Glomerular visceral epithelial cell (primary cell): ENCODE results near the gene PDE6B.
"Not testable (repeated sequence)": the region's sequence is repeated elsewhere in the genome, so short reads cannot be mapped to it uniquely, and the experiment has no call there.

Experiments used
- DNase-seq: peaks from one replicate; pipeline ENCODE4 v3.0.0-alpha.2; 2016; ENCODE audit errors: extremely low spot score

PDE6B gene

DNA sequence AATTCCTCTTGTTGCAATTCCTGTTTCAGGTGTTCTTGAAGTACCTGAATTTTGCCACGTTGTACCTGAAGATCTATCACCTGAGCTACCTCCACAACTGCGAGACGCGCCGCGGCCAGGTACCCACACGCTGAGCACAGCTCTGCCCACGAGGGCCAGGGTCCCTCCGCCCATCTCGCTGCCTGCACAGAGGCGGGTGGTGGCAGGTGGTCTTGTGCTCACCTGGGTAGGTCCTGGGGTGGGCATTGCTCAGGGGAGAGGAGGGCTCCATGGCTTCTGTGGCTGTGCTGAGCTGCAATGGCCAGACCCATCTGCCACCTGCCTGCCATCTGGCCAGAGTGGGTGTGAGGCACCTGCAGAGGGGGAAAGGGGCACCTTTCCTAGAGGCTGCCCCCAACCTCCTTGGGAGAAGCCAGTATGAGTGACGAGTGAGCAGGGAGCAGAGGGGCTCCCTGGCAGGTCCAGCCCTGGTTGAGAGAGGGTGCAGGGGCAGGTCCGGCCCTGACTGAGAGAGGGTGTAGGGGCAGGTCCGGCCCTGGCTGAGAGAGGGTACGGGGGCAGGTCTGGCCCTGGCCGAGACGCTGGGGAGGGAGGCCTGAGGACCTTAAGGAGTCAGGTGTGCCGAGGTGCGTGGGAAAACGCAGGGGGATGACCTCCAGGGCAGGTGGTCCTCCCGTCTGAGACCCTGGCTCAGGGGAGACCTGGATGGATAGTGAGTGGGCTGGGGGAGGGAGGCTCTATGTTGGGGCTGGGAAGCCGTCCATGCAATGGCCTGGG, 10.7 kb downstream of the PDE6B start:
- no peak for DNase-seq

- no peak for DNase-seq
Measured at GRCh38 chr4:636628-637159, 11.3 kb downstream of the PDE6B start.

GRCh38 chr4:637536-638280, 12.3 kb downstream of the PDE6B start:
- no peak for DNase-seq

- DNase-seq, result not testable (repeated sequence)
Measured at GRCh38 chr4:642366-642765, 17.0 kb downstream of the PDE6B start.

DNA sequence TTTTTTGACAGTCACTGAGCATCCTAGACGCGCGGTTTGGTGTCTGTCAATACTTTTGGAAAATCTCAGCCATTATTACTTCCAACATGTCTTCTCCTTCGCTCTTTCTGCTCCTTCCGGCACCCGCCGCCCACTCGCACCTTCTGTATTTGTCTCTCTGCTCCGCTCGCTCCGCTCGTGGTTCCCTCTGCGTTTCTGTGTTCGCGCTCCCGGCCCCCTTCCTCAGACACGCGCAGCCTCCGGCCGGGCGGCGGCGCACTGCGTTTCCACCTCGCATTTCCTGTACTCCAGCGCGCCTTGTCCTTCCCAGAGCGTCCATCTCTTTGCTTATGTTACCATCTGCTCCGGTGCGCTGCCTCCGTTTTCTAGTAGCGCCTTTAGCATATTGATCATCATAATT, 21.1 kb downstream of the PDE6B start:
- no peak for DNase-seq

- DNase-seq, result no peak
Measured at GRCh38 chr4:647481-647880, 22.1 kb downstream of the PDE6B start.

DNA sequence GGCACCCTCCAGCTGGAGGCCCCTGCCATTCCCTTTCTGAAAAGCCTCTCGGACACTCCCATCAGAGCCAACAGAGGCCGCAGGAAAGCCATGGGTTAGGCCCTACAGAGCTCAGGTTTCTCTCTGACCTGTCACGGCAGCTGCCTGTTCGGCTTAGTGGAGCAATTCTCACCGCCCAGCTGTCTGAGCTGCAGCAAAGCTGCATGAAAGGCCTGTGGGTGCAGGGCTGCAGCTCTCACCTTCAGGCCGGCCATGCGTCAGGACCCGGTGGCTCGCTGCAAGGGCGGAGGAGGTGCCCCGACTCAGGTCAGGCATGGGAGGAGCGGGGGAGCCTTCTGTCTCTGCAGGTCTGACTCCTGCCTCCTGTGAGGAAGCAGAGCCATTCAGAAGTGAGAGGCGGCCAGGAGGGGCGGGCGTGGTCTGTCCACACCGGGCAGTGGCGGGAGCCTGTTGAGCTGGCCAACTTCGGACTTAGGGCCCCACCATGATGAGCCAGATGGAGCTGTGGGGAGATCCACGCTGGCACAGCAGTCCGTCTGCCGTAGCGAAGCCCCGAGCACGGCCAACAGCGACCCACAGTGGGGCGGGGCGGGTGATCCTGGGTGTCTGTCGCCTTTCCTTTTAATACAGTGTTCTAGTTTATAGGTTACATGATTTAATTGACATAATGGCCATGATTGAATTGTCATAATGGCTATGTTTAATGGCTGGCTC, 23.4 kb downstream of the PDE6B start:
- DNase-seq, result no peak

GRCh38 chr4:649293-649625, 23.9 kb downstream of the PDE6B start:
- no peak for DNase-seq

GRCh38 chr4:649751-650310, 24.5 kb downstream of the PDE6B start:
- no peak for DNase-seq

DNA sequence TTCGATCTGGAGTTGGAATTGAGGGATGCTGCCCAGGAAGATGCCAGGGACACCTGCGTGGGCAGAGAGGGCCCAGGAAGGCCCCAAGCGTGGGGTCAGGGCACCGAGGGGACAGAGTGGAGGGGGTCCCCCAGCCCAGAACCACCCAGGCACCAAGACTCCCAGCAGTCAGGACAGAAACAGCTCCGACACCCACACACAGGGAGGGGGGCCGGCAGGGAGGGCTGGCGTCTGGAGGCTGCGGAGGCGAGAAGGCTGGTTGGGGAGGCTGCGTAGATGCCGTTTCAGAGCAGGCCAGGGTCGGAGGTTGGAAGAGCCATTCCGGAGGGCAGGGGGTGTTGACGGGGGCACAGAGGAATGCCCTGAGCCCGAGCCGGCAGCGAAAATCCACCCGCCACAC, 25.1 kb downstream of the PDE6B start:
- DNase-seq, result no peak

DNA sequence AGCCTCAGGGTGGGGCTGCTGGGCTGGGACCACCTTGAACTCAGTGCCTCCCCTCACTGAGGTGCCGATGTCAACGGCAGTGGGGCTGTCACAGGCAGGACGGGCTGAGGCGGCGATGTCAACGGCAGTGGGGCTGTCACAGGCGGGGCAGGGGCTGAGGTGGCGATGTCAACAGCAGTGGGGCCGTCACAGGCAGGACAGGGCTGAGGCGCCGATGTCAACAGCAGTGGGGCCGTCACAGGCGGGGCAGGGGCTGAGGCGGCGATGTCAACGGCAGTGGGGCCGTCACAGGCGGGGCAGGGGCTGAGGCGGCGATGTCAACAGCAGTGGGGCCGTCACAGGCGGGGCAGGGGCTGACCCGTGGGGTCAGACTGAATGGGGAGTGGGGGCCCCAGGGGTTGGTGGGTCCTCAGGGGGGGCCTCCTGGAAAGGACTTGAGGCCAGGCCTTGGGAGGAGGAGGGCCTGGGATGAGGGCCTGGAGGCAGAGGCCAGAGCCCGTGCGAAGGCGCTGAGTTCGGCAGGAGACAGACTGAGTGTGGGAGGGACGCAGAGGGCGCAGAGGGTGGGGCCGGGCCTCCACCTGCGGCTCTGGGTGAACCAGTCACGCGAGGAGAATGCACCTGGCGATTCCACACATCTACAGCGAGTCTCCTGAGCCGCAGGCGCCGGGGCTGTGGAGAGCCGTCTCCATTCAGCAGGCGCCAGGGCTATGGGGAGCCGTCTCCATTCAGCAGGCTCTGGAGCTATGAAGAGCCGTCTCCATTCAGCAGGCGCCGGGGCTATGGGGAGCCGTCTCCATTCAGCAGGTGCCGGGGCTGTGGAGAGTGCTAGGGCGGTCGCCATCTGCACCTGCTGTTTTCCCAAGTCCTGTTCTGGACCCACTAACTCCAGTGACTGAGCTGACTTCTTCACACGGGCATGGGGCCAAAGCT, 25.8 kb downstream of the PDE6B start:
- DNase-seq, result no peak

GRCh38 chr4:651884-652642, 26.7 kb downstream of the PDE6B start:
- no peak for DNase-seq

DNA sequence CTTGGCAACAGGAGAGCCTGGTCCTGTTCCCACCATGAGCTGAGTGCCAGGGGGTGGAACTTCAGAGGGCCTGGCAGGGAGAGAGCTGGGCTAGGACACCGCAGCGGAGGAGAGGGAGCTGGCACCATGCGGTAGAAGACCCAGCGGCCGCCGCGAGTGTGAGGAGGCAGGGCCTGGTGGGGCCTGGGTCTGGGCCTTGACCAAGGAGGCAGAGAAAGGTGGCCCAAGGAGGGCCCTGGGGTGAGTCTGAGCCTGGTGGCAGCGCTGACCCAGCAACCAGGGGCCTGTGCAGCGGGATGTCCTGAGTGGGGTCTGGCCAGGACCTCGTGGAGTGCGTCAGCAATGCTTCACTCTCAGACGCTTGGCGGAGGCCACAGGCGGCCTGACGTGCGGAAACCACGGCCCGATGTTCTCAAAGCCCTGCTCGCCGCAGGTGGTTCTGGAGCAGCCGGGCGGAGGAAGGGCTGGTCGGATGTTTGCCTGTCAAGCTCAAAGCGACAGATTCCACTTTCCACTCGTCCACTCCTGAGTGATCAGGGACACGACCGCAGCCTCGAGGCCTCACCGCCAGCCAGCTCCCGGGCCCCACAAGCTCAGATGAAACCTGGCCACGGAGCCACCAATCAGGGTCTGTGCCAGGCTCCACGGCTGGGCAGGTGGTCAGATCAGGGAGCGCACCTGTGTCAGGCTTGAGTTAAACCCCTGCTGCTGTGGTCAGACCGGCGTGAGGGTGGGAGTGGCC, 27.9 kb downstream of the PDE6B start:
- no peak for DNase-seq

DNA sequence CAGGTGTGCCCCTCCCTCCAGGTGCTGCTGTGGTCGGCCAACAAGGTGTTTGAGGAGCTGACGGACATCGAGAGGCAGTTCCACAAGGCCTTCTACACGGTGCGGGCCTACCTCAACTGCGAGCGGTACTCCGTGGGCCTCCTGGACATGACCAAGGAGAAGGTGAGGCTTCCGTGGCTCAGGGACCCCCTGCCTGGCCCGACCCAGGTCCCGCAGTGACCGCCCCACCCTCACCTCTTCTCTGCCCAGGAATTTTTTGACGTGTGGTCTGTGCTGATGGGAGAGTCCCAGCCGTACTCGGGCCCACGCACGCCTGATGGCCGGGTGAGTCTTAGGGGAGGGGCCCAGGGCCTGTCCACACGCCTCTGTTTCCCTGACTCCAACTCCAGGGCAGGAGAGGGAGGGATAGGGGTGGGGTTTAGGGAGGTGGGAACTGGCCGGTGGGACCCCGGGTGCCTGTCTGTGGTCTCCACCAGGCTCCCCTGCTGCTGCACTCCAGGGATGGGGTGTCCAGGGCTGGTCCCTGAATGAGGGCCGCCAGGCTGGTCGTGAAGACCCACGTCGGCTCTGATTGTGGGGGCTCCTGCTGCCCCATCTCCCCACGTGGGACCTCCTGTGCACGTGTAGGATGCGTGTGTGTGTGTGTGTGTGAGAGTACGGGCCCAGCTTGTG, 28.6 kb downstream of the PDE6B start:
- DNase-seq, result no peak

- no peak for DNase-seq
Measured at GRCh38 chr4:654503-654845, 29.1 kb downstream of the PDE6B start.

DNA sequence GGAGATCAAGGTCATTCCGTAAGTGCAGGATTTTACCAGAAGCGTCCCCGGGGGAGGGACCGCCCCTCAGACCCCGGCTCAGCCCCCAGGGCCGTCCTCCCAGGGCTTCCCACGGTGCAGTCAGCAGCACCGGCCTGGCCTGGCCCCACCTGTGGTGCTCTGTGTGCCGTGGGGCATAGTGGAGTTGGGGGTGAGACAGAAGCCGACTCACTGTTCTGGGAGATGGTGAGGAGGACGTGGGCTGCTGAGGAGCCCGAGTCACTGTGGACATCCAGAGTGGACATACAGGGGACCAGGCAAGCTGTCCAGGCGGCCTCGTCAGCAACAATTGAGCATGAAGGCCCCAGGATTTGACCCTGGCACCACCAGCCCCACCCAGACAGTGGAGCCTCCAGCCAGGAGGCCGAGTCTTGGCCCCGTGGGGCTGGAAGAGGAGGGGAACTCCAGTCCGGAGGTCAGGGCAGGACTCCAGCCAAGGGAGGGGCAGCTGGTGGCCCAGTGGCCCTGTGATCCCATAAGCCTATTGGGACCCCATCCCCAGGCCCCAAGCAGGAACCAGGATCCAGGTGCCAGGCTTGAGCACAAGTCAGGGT, 29.6 kb downstream of the PDE6B start:
- DNase-seq, result no peak

DNA sequence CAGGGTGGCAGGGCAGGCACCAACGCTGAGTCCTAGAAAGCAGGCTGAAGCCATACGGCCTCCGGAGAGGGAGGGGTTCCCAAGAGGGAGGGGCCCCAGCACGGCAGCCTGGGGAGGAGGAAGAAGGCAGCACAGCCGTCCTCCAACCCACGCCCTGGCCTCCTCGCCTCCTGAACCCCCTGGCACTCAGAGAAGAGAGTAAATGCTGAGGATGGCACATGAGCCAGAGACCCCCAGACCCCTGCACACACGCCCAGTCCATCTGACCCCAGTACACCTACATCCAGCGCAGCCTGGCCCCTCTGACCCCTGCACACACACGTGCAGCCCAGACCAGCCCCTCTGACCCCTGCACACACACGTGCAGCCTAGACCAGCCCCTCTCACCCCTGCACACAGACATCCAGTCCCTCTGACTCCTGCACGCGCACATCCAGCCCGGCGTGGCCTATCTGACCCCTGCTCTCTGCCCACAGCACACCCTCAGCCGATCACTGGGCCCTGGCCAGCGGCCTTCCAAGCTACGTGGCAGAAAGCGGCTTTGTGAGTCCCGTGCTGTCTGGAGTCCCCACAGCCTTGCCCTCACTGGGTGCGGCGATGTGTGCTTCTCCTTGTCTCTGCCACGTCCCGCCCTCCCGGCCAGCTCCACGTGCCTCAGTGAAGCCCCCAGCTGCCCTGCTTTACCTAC, 30.2 kb downstream of the PDE6B start:
- no peak for DNase-seq
